Measurements from ENCODE around the gene PLCH1. TPM values are rescaled to one million over a fixed set of nuclear protein-coding genes. Genes with fewer than 3 reads are reported as not detected.

The PLCH1 gene
- total RNA-seq, 1 donor from 2014 or later, result 5.1 TPM

GRCh38 chr3:155485897-155486296 is 259.0 kb downstream of the PLCH1 start:
- no peak for DNase-seq (ENCODE audit: low spot score)

- no peak for DNase-seq (ENCODE audit: low spot score)
Observed at GRCh38 chr3:155481591-155481990, 263.3 kb downstream of the PLCH1 start.

- DNase-seq (ENCODE audit: low spot score), result no peak
Observed at GRCh38 chr3:155481089-155481488, 263.8 kb downstream of the PLCH1 start.

GRCh38 chr3:155465664-155466063 is 279.2 kb downstream of the PLCH1 start:
- DNase-seq (ENCODE audit: low spot score), result no peak

- DNase-seq (ENCODE audit: low spot score), result no peak
Observed at GRCh38 chr3:155462672-155463071, 282.2 kb downstream of the PLCH1 start.

GRCh38 chr3:155457591-155457990 is 287.3 kb downstream of the PLCH1 start:
- no peak for DNase-seq (ENCODE audit: low spot score)

- DNase-seq (ENCODE audit: low spot score), result no peak
Observed at GRCh38 chr3:155455765-155456164, 289.1 kb downstream of the PLCH1 start.

- no peak for DNase-seq (ENCODE audit: low spot score)
Observed at GRCh38 chr3:155453512-155453911, 291.4 kb downstream of the PLCH1 start.

- DNase-seq (ENCODE audit: low spot score), result no peak
Observed at GRCh38 chr3:155449613-155450267, 295.1 kb downstream of the PLCH1 start.

- no peak for DNase-seq (ENCODE audit: low spot score)
Observed at GRCh38 chr3:155448531-155448930, 296.3 kb downstream of the PLCH1 start.

GRCh38 chr3:155446366-155446765 is 298.5 kb downstream of the PLCH1 start:
- DNase-seq (ENCODE audit: low spot score), result no peak

GRCh38 chr3:155444771-155445170 is 300.1 kb downstream of the PLCH1 start:
- DNase-seq (ENCODE audit: low spot score), result no peak

GRCh38 chr3:155443815-155444214 is 301.1 kb downstream of the PLCH1 start:
- no peak for DNase-seq (ENCODE audit: low spot score)

- DNase-seq (ENCODE audit: low spot score), result peak; percentile 48
Observed at GRCh38 chr3:155442072-155442471, 302.8 kb downstream of the PLCH1 start.

- no peak for DNase-seq (ENCODE audit: low spot score)
Observed at GRCh38 chr3:155441506-155441905, 303.4 kb downstream of the PLCH1 start.

GRCh38 chr3:155441026-155441425 is 303.8 kb downstream of the PLCH1 start:
- DNase-seq (ENCODE audit: low spot score), result no peak

- no peak for DNase-seq (ENCODE audit: low spot score)
Observed at GRCh38 chr3:155435821-155436220, 309.1 kb downstream of the PLCH1 start.

GRCh38 chr3:155431856-155432570 is 312.9 kb downstream of the PLCH1 start:
- no peak for DNase-seq (ENCODE audit: low spot score)

- DNase-seq (ENCODE audit: low spot score), result no peak
Observed at GRCh38 chr3:155428563-155428962, 316.3 kb downstream of the PLCH1 start.

GRCh38 chr3:155426524-155427230 is 318.2 kb downstream of the PLCH1 start:
- DNase-seq (ENCODE audit: low spot score), result no peak

GRCh38 chr3:155425396-155425795 is 319.5 kb downstream of the PLCH1 start:
- DNase-seq (ENCODE audit: low spot score), result no peak

GRCh38 chr3:155424323-155424710 is 320.6 kb downstream of the PLCH1 start:
- DNase-seq (ENCODE audit: low spot score), result no peak
